ENCODE data around the gene SLC34A1.
"Not testable (repeated sequence)": the region's sequence is repeated elsewhere in the genome, so short reads cannot be mapped to it uniquely, and the experiment has no call there.

Gene SLC34A1

GRCh38 chr5:177410575-177410974 lies 26.3 kb downstream of the SLC34A1 start:
- no peak for DNase-seq (ENCODE audit: low read depth)

DNA sequence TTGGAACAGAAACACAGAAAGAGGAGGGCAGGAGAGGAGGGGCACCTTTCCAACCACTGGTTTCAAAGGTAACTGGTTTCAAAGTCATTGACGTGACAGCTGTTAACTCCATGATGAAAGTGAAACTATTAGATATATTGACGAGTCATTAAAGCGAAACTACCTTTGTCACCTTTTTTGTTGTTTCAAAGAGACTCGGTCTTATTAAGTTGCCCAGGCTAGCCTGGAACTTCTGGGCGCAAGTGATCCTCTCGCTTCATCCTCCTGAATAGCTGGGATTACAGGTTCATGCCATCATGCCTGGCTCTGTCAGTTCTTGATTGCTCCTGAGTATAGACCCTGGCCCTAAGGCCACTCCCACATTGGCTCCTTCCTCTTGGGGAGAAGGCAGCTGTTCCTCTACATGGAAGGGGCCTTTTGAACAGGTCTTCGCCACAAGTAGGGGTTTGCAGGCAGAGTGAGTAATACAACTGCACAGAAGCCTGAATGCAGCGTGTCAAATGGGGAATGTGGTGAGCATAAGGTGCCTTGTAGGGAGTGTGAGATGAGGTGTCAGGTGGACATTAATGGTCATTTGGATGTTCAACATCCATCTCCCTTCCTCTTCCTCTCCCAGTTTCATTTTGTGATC lies 28.5 kb downstream of the SLC34A1 start:
- no peak for DNase-seq (ENCODE audit: low read depth)

GRCh38 chr5:177414481-177414880 lies 30.2 kb downstream of the SLC34A1 start:
- no peak for DNase-seq (ENCODE audit: low read depth)

- DNase-seq (ENCODE audit: low read depth), result not testable (repeated sequence)
Measured at GRCh38 chr5:177417081-177417480, 32.8 kb downstream of the SLC34A1 start.

DNA sequence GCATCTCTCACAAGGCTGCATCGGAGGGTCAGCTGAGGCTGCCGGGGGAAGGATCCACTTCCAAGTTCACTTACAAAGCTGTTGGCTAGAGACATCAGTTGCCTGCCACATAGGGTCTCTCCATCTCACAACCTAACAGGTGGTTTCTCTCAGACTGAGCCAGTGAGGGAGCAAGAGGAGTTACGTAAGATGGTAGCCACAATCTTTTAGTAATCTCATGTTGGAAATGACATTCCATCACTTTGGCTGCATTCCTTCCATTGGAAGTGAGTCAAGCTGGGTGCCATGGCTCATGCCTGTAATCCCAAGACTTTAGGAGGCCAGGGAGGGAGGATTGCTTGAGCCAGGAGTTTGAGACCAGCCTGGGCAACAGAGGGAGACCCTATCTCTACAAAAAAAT lies 34.8 kb downstream of the SLC34A1 start:
- no peak for DNase-seq (ENCODE audit: low read depth)

GRCh38 chr5:177420472-177420871 lies 36.2 kb downstream of the SLC34A1 start:
- DNase-seq (ENCODE audit: low read depth), result not testable (repeated sequence)

DNA sequence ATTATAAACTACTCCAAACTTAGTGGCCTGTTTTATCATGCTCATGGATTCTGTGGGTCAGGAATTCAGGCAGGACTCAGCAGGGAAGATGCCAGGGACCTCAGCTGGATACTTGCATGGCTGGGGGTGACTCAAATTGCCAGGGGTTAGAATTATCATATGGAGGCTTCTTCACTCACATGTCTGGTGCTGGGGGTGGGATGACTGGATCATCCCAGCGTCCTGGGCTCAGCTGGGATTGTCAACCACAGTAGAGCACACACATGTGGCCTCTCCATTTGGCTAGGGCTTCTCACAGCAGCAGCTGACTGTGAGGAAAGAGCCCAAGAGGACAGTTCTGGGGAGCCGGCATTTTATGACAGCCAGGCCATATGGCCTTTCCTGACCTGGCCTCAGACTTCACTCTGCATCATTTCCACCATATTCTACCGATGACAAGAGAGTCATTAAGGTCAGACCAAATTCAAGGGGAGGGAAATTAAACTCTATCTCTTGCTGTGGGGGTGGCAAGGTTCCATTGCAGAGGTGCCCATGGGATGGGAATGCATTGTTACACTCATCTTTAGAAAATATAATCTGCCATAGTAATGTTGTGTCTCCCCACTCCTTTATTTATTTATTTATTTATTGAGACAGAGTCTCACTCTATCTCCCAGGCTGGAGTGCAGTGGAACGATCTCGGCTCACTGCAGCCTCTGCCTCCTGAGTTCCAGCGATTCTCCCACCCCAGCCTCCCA lies 37.0 kb downstream of the SLC34A1 start:
- no peak for DNase-seq (ENCODE audit: low read depth)

GRCh38 chr5:177423671-177424070 lies 39.4 kb downstream of the SLC34A1 start:
- DNase-seq (ENCODE audit: low read depth), result no peak

- no peak for DNase-seq (ENCODE audit: low read depth)
Measured at GRCh38 chr5:177425196-177425800, 41.1 kb downstream of the SLC34A1 start.

DNA sequence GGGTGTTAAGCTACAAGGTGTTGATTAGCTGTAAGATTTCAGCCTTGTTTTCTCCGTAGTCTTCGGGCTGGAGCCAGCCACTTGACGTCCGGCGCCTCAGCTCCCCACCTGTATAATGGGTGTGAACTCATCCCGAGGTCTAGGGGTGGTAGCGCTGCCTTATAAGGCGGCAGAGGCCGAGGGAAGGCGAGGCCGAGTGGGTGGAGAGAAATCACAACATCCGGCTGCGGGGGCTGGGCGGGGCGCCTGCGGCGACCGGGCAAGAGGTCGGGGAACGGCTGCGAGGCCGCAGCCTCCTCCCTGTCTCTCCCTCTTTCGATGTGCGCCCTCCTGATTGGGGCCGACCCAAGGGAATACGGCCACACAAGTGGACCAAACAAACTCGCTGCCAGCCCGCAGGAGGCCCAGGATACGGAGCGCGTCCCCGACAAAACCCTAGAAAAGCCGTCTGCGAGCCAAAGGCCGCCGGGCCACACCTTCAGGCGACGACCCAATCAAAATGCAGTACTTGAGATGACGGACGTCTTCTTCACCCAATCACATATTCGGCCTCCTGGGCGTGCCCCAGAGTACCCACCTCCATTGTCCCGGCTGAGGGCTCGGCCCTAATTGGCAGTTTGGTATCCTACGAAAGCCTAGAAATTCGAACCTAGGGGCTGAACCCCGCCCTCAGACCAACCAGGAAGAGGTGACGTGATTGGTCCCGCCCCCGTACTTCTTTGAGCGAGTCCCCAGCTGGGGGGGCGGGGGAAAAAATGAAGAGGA lies 41.7 kb downstream of the SLC34A1 start:
- peak; percentile 99 for DNase-seq (ENCODE audit: low read depth)

- DNase-seq (ENCODE audit: low read depth), result peak; percentile 61
Measured at GRCh38 chr5:177426566-177427210, 42.5 kb downstream of the SLC34A1 start, which contains the start of gene GRK6. TSS of gene GRK6 (plus strand) at chr5:177426676. CDS start at chr5:177426846, 170 bp downstream.

GRCh38 chr5:177427211-177427822 lies 43.1 kb downstream of the SLC34A1 start:
- no peak for DNase-seq (ENCODE audit: low read depth)

GRCh38 chr5:177427919-177428573 lies 43.8 kb downstream of the SLC34A1 start:
- DNase-seq (ENCODE audit: low read depth), result no peak

DNA sequence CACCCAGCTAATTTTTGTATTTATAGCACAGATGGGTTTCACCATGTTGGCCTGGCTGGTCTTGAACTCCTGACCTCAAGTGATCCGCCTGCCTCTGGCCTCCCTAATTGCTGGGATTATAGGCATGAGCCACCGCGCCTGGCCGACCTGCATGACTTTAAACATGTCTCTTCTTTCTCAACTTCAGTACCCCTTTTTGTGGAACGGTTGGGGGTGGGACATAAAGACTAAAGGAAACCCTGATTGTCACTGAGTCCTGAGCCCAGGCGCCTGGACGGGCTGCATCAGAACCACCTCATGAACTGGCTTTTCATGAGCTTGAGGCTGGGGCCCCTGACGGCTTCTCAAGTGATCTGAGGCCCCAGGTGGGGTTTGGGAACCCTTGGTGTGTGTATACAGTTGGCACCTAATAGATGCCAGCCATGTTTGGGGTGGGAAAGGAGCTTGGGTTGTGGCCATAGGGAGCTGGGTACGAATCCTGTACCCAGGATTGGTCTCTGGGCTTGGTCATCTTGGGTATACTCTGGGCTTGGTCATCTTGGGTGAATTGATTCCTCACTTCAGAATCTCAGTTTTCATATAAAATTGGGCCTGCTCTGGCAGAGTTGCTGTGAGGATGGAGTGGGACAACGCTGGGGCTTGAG lies 44.5 kb downstream of the SLC34A1 start:
- DNase-seq (ENCODE audit: low read depth), result no peak

- DNase-seq (ENCODE audit: low read depth), result peak; percentile 81
Measured at GRCh38 chr5:177429248-177430040, 45.2 kb downstream of the SLC34A1 start.

- DNase-seq (ENCODE audit: low read depth), result no peak
Measured at GRCh38 chr5:177430140-177430951, 46.1 kb downstream of the SLC34A1 start.

GRCh38 chr5:177430972-177431316 lies 46.7 kb downstream of the SLC34A1 start:
- no peak for DNase-seq (ENCODE audit: low read depth)

DNA sequence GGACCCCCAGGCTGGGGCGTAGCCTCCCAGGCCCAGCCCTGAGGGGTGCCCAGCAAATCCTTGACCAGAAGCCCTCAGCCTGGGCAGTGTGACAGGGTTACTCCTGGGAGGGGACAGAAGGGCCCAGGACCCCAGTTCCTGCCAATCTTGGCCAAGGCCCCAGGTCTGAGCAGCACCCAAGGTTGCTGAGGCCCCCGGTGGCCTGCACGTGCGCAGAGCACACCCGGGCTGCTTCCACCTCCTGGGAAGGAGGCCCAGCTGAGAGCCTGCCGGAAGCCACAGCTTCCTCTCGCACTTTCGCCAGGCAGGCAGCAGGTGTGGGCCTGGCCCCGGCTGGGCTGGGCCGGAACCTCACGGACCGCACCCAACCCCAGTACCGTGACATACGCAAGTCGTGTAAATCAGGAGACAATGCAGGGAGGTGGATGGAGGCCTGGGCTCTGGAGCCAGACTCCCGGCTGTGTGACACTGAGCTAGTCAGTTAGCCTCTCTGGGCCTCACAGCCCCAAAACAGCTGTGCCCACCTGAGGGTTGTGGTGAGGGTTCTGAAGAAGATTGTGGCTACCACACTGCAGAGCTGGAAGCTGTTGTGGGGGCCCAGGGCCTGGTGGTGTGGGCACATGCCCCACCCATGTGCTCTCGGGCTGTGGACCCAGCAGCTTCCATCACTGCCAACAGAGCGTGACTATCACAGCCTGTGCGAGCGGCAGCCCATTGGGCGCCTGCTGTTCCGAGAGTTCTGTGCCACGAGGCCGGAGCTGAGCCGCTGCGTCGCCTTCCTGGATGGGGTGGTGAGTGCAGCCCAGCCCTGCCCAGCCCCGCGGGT lies 47.3 kb downstream of the SLC34A1 start:
- DNase-seq (ENCODE audit: low read depth), result peak; percentile 48
